ENCODE measurements around the gene DRC3.
"Not testable (repeated sequence)": the region's sequence is repeated elsewhere in the genome, so short reads cannot be mapped to it uniquely, and the experiment has no call there.

DRC3 gene

GRCh38 chr17:17990282-17990681 lies 17.6 kb downstream of the DRC3 start:
- DNase-seq (ENCODE audit: low read depth in 1 of 2, low spot score in 1 of 2), result no peak
- in situ Hi-C loops (cut with HindIII; ENCODE audit: low pct_unique_long_range_greater_than_20kb, low sequenced_read_pairs), result no loop called here
- TF ChIP-seq JUND (IDR thresholded peaks at IDR 0.05; ENCODE audit: low read depth), result no peak

- in situ Hi-C loops (cut with HindIII; ENCODE audit: low pct_unique_long_range_greater_than_20kb, low sequenced_read_pairs), result no loop called here
- TF ChIP-seq JUND (IDR thresholded peaks at IDR 0.05; ENCODE audit: low read depth), result no peak
- no peak for DNase-seq (ENCODE audit: low read depth in 1 of 2, low spot score in 1 of 2)
These were observed 20.7 kb downstream of the DRC3 start for GRCh38 chr17:17993366-17993765.

- TF ChIP-seq JUND (IDR thresholded peaks at IDR 0.05; ENCODE audit: low read depth), result no peak
- no peak for DNase-seq (ENCODE audit: low read depth in 1 of 2, low spot score in 1 of 2)
- in situ Hi-C loops (cut with HindIII; ENCODE audit: low pct_unique_long_range_greater_than_20kb, low sequenced_read_pairs), result no loop called here
These were observed 21.2 kb downstream of the DRC3 start for GRCh38 chr17:17993852-17994251.

- in situ Hi-C loops (cut with HindIII; ENCODE audit: low pct_unique_long_range_greater_than_20kb, low sequenced_read_pairs), result no loop called here
- no peak for TF ChIP-seq JUND (IDR thresholded peaks at IDR 0.05; ENCODE audit: low read depth)
- DNase-seq (ENCODE audit: low read depth in 1 of 2, low spot score in 1 of 2), result no peak
These were observed 21.8 kb downstream of the DRC3 start for GRCh38 chr17:17994271-17995069.

GRCh38 chr17:17995887-17996286 lies 23.2 kb downstream of the DRC3 start:
- in situ Hi-C loops (cut with HindIII; ENCODE audit: low pct_unique_long_range_greater_than_20kb, low sequenced_read_pairs); DNase-seq (ENCODE audit: low read depth in 1 of 2, low spot score in 1 of 2): not testable (repeated sequence)

GRCh38 chr17:17998934-17999333 lies 26.3 kb downstream of the DRC3 start:
- TF ChIP-seq JUND (IDR thresholded peaks at IDR 0.05; ENCODE audit: low read depth), result no peak
- in situ Hi-C loops (cut with HindIII; ENCODE audit: low pct_unique_long_range_greater_than_20kb, low sequenced_read_pairs), result no loop called here
- DNase-seq (ENCODE audit: low read depth in 1 of 2, low spot score in 1 of 2), result no peak

GRCh38 chr17:17999364-18000029 lies 26.8 kb downstream of the DRC3 start:
- no peak for DNase-seq (ENCODE audit: low read depth in 1 of 2, low spot score in 1 of 2)
- TF ChIP-seq JUND (IDR thresholded peaks at IDR 0.05; ENCODE audit: low read depth), result no peak
- in situ Hi-C loops (cut with HindIII; ENCODE audit: low pct_unique_long_range_greater_than_20kb, low sequenced_read_pairs), result no loop called here

GRCh38 chr17:18000030-18000408 lies 27.4 kb downstream of the DRC3 start:
- DNase-seq (ENCODE audit: low read depth in 1 of 2, low spot score in 1 of 2), result no peak
- no peak for TF ChIP-seq JUND (IDR thresholded peaks at IDR 0.05; ENCODE audit: low read depth)
- in situ Hi-C loops (cut with HindIII; ENCODE audit: low pct_unique_long_range_greater_than_20kb, low sequenced_read_pairs), result no loop called here

- no peak for DNase-seq (ENCODE audit: low read depth in 1 of 2, low spot score in 1 of 2)
- in situ Hi-C loops (cut with HindIII; ENCODE audit: low pct_unique_long_range_greater_than_20kb, low sequenced_read_pairs), result no loop called here
- no peak for TF ChIP-seq JUND (IDR thresholded peaks at IDR 0.05; ENCODE audit: low read depth)
These were observed 29.5 kb downstream of the DRC3 start for GRCh38 chr17:18002171-18002570.

GRCh38 chr17:18004345-18004744 lies 31.7 kb downstream of the DRC3 start:
- no peak for TF ChIP-seq JUND (IDR thresholded peaks at IDR 0.05; ENCODE audit: low read depth)
- no peak for DNase-seq (ENCODE audit: low read depth in 1 of 2, low spot score in 1 of 2)
- in situ Hi-C loops (cut with HindIII; ENCODE audit: low pct_unique_long_range_greater_than_20kb, low sequenced_read_pairs), result no loop called here

GRCh38 chr17:18004884-18005305 lies 32.2 kb downstream of the DRC3 start:
- in situ Hi-C loops (cut with HindIII; ENCODE audit: low pct_unique_long_range_greater_than_20kb, low sequenced_read_pairs), result no loop called here
- no peak for TF ChIP-seq JUND (IDR thresholded peaks at IDR 0.05; ENCODE audit: low read depth)
- DNase-seq (ENCODE audit: low read depth in 1 of 2, low spot score in 1 of 2), result peak in 1 of 2 experiments; percentile 15

GRCh38 chr17:18005496-18005895 lies 32.8 kb downstream of the DRC3 start:
- in situ Hi-C loops (cut with HindIII; ENCODE audit: low pct_unique_long_range_greater_than_20kb, low sequenced_read_pairs), result no loop called here
- no peak for TF ChIP-seq JUND (IDR thresholded peaks at IDR 0.05; ENCODE audit: low read depth)

GRCh38 chr17:18006495-18007239 lies 34.0 kb downstream of the DRC3 start:
- in situ Hi-C loops (cut with HindIII; ENCODE audit: low pct_unique_long_range_greater_than_20kb, low sequenced_read_pairs), result no loop called here
- no peak for DNase-seq (ENCODE audit: low read depth in 1 of 2, low spot score in 1 of 2)
- no peak for TF ChIP-seq JUND (IDR thresholded peaks at IDR 0.05; ENCODE audit: low read depth)

More at GRCh38 chr17:18005496-18005895, 32.8 kb downstream of the DRC3 start:
- DNase-seq (ENCODE audit: low read depth in 1 of 2, low spot score in 1 of 2), result no peak

All from T47D (cell line).